Measurements from ENCODE around the gene ZNF417.
"Not testable (repeated sequence)": the region's sequence is repeated elsewhere in the genome, so short reads cannot be mapped to it uniquely, and the experiment has no call there.

Gene ZNF417

GRCh38 chr19:57887195-57887941 lies 29.0 kb downstream of the ZNF417 start:
- DNase-seq: no peak

GRCh38 chr19:57886046-57886445 lies 30.3 kb downstream of the ZNF417 start:
- no peak for DNase-seq

- DNase-seq: not testable (repeated sequence)
These were observed 42.3 kb downstream of the ZNF417 start for GRCh38 chr19:57873883-57874799.

GRCh38 chr19:57872450-57872849 lies 43.9 kb downstream of the ZNF417 start:
- no peak for DNase-seq

GRCh38 chr19:57870225-57870624 lies 46.2 kb downstream of the ZNF417 start:
- DNase-seq: no peak

GRCh38 chr19:57869655-57870054 lies 46.7 kb downstream of the ZNF417 start:
- DNase-seq: not testable (repeated sequence)

- DNase-seq: no peak
These were observed 48.4 kb downstream of the ZNF417 start for GRCh38 chr19:57867868-57868492.
